H9 (cell line): ENCODE results near the gene HAUS7. TPM values are rescaled to one million over a fixed set of nuclear protein-coding genes. Genes with fewer than 3 reads are reported as not detected.

Experiments
- DNase-seq: peaks from one replicate; pipeline ENCODE4 v3.0.0-alpha.2; 2017
- H2AFZ ChIP-seq: one replicate; pipeline ENCODE4 v1.6.1; 2013; ENCODE audit warnings: mild to moderate bottlenecking, low read length, control low read depth, moderate library complexity
- H2AK5ac ChIP-seq: 2 replicates; pipeline ENCODE4 v1.6.1; 2013; ENCODE audit warnings: low read length, control low read depth, mixed read lengths; ENCODE audit not compliant: insufficient read length
- H2BK120ac ChIP-seq: one replicate; pipeline ENCODE4 v1.6.1; 2013; ENCODE audit warnings: low read depth, mild to moderate bottlenecking, low read length, control low read depth, inconsistent platforms; ENCODE audit not compliant: poor library complexity, severe bottlenecking
- H2BK12ac ChIP-seq: 2 replicates; pipeline ENCODE4 v1.6.1; 2013; ENCODE audit warnings: low read length, control low read depth, mixed read lengths, low read depth; ENCODE audit not compliant: insufficient read length
- H2BK15ac ChIP-seq: 2 replicates; pipeline ENCODE4 v1.6.1; 2013; ENCODE audit warnings: low read depth, low read length, control low read depth
- H2BK20ac ChIP-seq: one replicate; pipeline ENCODE4 v1.6.1; 2013; ENCODE audit warnings: low read depth, mild to moderate bottlenecking, low read length, control low read depth, inconsistent platforms; ENCODE audit not compliant: poor library complexity, severe bottlenecking
- H2BK5ac ChIP-seq: 2 replicates; pipeline ENCODE4 v1.6.1; 2013; ENCODE audit warnings: low read length, control low read depth, mixed read lengths; ENCODE audit not compliant: insufficient read length
- H3K14ac ChIP-seq: 2 replicates; pipeline ENCODE4 v1.6.1; 2013; ENCODE audit warnings: low read length, control low read depth; ENCODE audit not compliant: insufficient read depth
- H3K18ac ChIP-seq: 2 replicates; pipeline ENCODE4 v1.6.1; 2013; ENCODE audit warnings: low read depth, mild to moderate bottlenecking, mixed read lengths, low read length, control low read depth; ENCODE audit not compliant: insufficient read length
- H3K23ac ChIP-seq: 2 replicates; pipeline ENCODE4 v1.6.1; 2013; ENCODE audit warnings: low read length, control low read depth, mixed read lengths, low read depth; ENCODE audit not compliant: insufficient read length
- H3K23me2 ChIP-seq: 2 replicates; pipeline ENCODE4 v1.6.1; 2013; ENCODE audit warnings: low read depth, mild to moderate bottlenecking, mixed read lengths, low read length, control low read depth; ENCODE audit not compliant: insufficient read length, poor library complexity, severe bottlenecking
- H3K27ac ChIP-seq: 2 replicates; pipeline ENCODE4 v1.5.1; 2013; ENCODE audit warnings: low read length, control low read depth, mixed read lengths, low read depth; ENCODE audit not compliant: insufficient read length
- H3K27me3 ChIP-seq: 2 replicates; pipeline ENCODE4 v1.6.1; 2013; ENCODE audit warnings: low read length, control low read depth, inconsistent platforms; ENCODE audit not compliant: insufficient read depth
- H3K4ac ChIP-seq: 2 replicates; pipeline ENCODE4 v1.6.1; 2013; ENCODE audit warnings: low read depth, mild to moderate bottlenecking, control low read depth, inconsistent platforms, low read length, moderate library complexity
- H3K4me1 ChIP-seq: 2 replicates; pipeline ENCODE4 v1.6.1; 2013; ENCODE audit warnings: low read length, control low read depth, inconsistent platforms; ENCODE audit not compliant: insufficient read depth
- H3K4me2 ChIP-seq: 2 replicates; pipeline ENCODE4 v1.6.1; 2013; ENCODE audit warnings: low read length, control low read depth, mixed read lengths; ENCODE audit not compliant: insufficient read length, insufficient read depth
- H3K56ac ChIP-seq: 2 replicates; pipeline ENCODE4 v1.6.1; 2013; ENCODE audit warnings: low read depth, mild to moderate bottlenecking, mixed read lengths, low read length, control low read depth; ENCODE audit not compliant: insufficient read length
- H3K79me1 ChIP-seq: 2 replicates; pipeline ENCODE4 v1.6.1; 2013; ENCODE audit warnings: low read depth, mild to moderate bottlenecking, moderate library complexity, low read length, control low read depth, inconsistent platforms; ENCODE audit not compliant: insufficient read depth, poor library complexity, severe bottlenecking
- H3K79me2 ChIP-seq: 2 replicates; pipeline ENCODE4 v1.6.1; 2013; ENCODE audit warnings: low read length, control low read depth, inconsistent platforms; ENCODE audit not compliant: insufficient read depth
- H3K9ac ChIP-seq: 2 replicates; pipeline ENCODE4 v1.6.1; 2013; ENCODE audit warnings: low read length, control low read depth, mixed read lengths; ENCODE audit not compliant: insufficient read length; ENCODE audit errors: extremely low read depth
- H3K9me3 ChIP-seq: one replicate; pipeline ENCODE4 v1.6.1; 2013; ENCODE audit warnings: low read depth, low read length, inconsistent platforms; ENCODE audit not compliant: control insufficient read depth
- H3T11ph ChIP-seq: one replicate; pipeline ENCODE4 v1.6.1; 2013; ENCODE audit warnings: mild to moderate bottlenecking, low read length, control low read depth, inconsistent platforms
- H4K20me1 ChIP-seq: one replicate; pipeline ENCODE4 v1.6.1; 2013; ENCODE audit not compliant: control insufficient read depth, insufficient read length, insufficient read depth
- H4K5ac ChIP-seq: 2 replicates; pipeline ENCODE4 v1.6.1; 2013; ENCODE audit warnings: low read depth, mild to moderate bottlenecking, mixed read lengths, low read length, control low read depth; ENCODE audit not compliant: insufficient read length
- H4K8ac ChIP-seq: replicated peaks from 2 replicates; pipeline ENCODE4 v1.6.1; 2013; ENCODE audit warnings: low read length, control low read depth, mixed read lengths, low read depth; ENCODE audit not compliant: insufficient read length
- H4K91ac ChIP-seq: 2 replicates; pipeline ENCODE4 v1.6.1; 2013; ENCODE audit warnings: low read depth, mild to moderate bottlenecking, moderate library complexity, mixed read lengths, low read length, control low read depth; ENCODE audit not compliant: insufficient read length
- H3K27ac Mint-ChIP-seq, 3 experiments: 2 replicates in 2 of 3; 3 replicates in 1 of 3; pipeline ENCODE4 v1.8.0; 2020 to 2021; ENCODE audit warnings: mixed read lengths in 3 of 3, mild to moderate bottlenecking in 1 of 3, moderate library complexity in 1 of 3
- H3K27me3 Mint-ChIP-seq: 2 replicates; pipeline ENCODE4 v1.8.0; 2021; ENCODE audit warnings: low read depth, mild to moderate bottlenecking, moderate library complexity, mixed read lengths
- H3K36me3 Mint-ChIP-seq, 3 experiments: 2 replicates in 2 of 3; 3 replicates in 1 of 3; pipeline ENCODE4 v1.8.0; 2020 to 2021; ENCODE audit warnings: low read depth in 3 of 3, mixed read lengths in 3 of 3; ENCODE audit not compliant: insufficient read depth in 1 of 3
- H3K4me1 Mint-ChIP-seq, 2 experiments: 2 replicates each; pipeline ENCODE4 v1.8.0; 2020; ENCODE audit warnings: mixed read lengths in 2 of 2
- H3K4me3 Mint-ChIP-seq, 2 experiments: 2 replicates in 1 of 2; 3 replicates in 1 of 2; pipeline ENCODE4 v1.8.0; 2020 to 2021; ENCODE audit warnings: mild to moderate bottlenecking in 2 of 2, mixed read lengths in 2 of 2, moderate library complexity in 1 of 2
- H3K9me3 Mint-ChIP-seq, 2 experiments: 2 replicates in 1 of 2; 3 replicates in 1 of 2; pipeline ENCODE4 v1.8.0; 2020; ENCODE audit warnings: mild to moderate bottlenecking in 2 of 2, mixed read lengths in 2 of 2, moderate library complexity in 1 of 2
- WGBS: extraction: QIAGEN DNeasy Blood & Tissue Kit; methylation state at CpG from one replicate; pipeline ENCODE4 v1.1.7; 2013; ENCODE audit warnings: missing lambda C conversion rate, low lambda C conversion rate, mixed read lengths; ENCODE audit not compliant: insufficient read length; ENCODE audit errors: extremely low coverage; 5-methylcytosine and 5-hydroxymethylcytosine counted together
- total RNA-seq: library from RNA; stranded (reverse); gene quantifications from 2 replicates; pipeline ENCODE4 v1.2.1, GENCODE V29; 2021
- TF ChIP-seq, protein P1 (sequence below): fragments of 200-600 bp; sonication (generic); conservative IDR thresholded peaks from 3 replicates; pipeline ENCODE4 v1.8.0; 2021; ENCODE audit warnings: antibody characterized with exemption, mild to moderate bottlenecking

Gene HAUS7
- total RNA-seq, 1 experiment from 2014 or later: 45.3 TPM

DNA sequence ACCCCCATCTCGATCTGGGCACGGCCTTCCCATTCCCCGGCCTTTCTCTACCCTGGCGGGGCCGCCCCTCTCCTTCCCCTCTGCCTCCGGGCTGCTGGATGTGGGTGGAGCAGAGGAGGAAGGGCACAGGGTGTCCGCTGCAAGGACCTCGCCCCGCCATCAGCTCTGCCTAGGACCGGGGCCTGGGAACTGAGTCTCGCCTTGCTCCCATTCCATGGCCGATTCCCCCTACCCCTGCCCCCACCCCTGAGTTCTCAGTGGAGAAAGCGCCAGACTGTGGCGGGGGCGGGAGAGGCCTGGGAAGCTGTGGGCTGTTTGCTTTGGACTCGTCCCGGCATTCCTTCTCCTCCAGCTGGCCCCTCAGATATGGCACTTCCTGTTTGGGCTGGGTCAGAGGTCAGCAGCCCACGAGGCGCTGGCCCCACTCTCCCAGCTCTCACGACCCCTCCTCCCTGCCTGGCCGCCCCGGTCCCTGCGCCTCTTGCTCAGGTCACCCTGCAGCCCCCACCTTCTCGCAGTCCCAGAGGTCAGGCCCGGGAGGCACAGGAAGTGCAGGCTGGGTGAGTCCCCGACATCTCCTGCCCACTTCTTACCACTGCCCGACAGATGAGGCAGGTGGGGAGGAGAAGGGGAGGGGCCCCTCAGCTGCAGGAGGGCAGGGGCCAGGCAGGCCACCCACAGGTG lies 18.0 kb upstream of the HAUS7 start:
- H3K4me3 Mint-ChIP-seq: no peak overlapping the region
- Histone ChIP-seq H2AFZ (no peak overlapping the region), H2AK5ac (no peak overlapping the region), H3K18ac (no peak overlapping the region), H3K79me1 (no peaks in the 10 kb centered on the region), H3K27ac (no peak overlapping the region), H3K4ac (no peak overlapping the region), H3K4me2 (no peak overlapping the region), H3K79me2 (no peaks in the 10 kb centered on the region), H3K23me2 (no peaks in the 10 kb centered on the region), H3K56ac (no peak overlapping the region), H3K4me1 (no peaks in the 10 kb centered on the region), H3T11ph (no peak overlapping the region), H3K9ac (no peak overlapping the region), H2BK15ac (no peak overlapping the region), H3K14ac (no peak overlapping the region), H2BK20ac (no peak overlapping the region), H3K27me3 (no peaks in the 10 kb centered on the region), H2BK12ac (no peak overlapping the region), H3K9me3 (peaks cover 22% of the 10 kb centered on the region), H2BK120ac (no peak overlapping the region), H4K5ac (no peak overlapping the region), H4K91ac (no peak overlapping the region), H4K8ac (no peak overlapping the region), H4K20me1 (no peaks in the 10 kb centered on the region), H3K23ac (no peak overlapping the region), H2BK5ac (no peak overlapping the region)
- DNase-seq: no peak
- peaks cover 0 to 2% of the 10 kb centered on the region in 2 experiments; a peak in 1 of 4 replicates for H3K4me1 Mint-ChIP-seq
- H3K36me3 Mint-ChIP-seq: peaks cover 0 to 4% (median 0%) of the 10 kb centered on the region in 3 experiments; a peak in 1 of 7 replicates
- no CpG with 5 or more reads among the region's 27 CpGs for WGBS
- peaks cover 35 to 58% of the 10 kb centered on the region in 2 experiments for H3K9me3 Mint-ChIP-seq
- H3K27me3 Mint-ChIP-seq: peaks cover 2% of the 10 kb centered on the region
- TF ChIP-seq, protein P1, sequence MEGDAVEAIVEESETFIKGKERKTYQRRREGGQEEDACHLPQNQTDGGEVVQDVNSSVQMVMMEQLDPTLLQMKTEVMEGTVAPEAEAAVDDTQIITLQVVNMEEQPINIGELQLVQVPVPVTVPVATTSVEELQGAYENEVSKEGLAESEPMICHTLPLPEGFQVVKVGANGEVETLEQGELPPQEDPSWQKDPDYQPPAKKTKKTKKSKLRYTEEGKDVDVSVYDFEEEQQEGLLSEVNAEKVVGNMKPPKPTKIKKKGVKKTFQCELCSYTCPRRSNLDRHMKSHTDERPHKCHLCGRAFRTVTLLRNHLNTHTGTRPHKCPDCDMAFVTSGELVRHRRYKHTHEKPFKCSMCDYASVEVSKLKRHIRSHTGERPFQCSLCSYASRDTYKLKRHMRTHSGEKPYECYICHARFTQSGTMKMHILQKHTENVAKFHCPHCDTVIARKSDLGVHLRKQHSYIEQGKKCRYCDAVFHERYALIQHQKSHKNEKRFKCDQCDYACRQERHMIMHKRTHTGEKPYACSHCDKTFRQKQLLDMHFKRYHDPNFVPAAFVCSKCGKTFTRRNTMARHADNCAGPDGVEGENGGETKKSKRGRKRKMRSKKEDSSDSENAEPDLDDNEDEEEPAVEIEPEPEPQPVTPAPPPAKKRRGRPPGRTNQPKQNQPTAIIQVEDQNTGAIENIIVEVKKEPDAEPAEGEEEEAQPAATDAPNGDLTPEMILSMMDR: no peak
- no peak overlapping the region for H3K27ac Mint-ChIP-seq
